IMR-90 (cell line): ENCODE measurements around the gene SNTG2. TPM values are rescaled to one million over a fixed set of nuclear protein-coding genes. Genes with fewer than 3 reads are reported as not detected.

ENCODE experiments used
- ATAC-seq: fragments of 200-7000 bp; cut with Tn5 transposase; 2 replicates; pipeline ENCODE4 v1.9.1; 2020; ENCODE audit warnings: low read depth, mild to moderate bottlenecking, moderate library complexity
- BruUV-seq: library from RNA; stranded (reverse); fragments of 400-500 nt; replicated peaks from 2 replicates; lab custom pipeline; 2021; lab: Mats Ljungman, UMichigan
- CTCF ChIA-PET: fragments of 300-600 bp; formaldehyde crosslinking; extraction: SDS; loops from one replicate; lab custom pipeline; 2021; ENCODE audit warnings: antibody characterized with exemption; lab: Yijun Ruan, JAX
- POLR2A ChIA-PET: fragments of 300-600 bp; sonication (Branson Sonifier 250); formaldehyde crosslinking; loops from one replicate; lab custom pipeline; 2022; ENCODE audit warnings: antibody characterized with exemption; ENCODE audit not compliant: unreplicated experiment; lab: Charles Lee
- DNase-seq: peaks from one replicate; pipeline ENCODE4 v3.0.0; 2013
- H2AFZ ChIP-seq: replicated peaks from 2 replicates; pipeline ENCODE3; 2013; ENCODE audit warnings: low read length, mild to moderate bottlenecking; ENCODE audit not compliant: poor library complexity
- H2AK5ac ChIP-seq: 2 replicates; pipeline ENCODE4 v1.6.1; 2013; ENCODE audit warnings: low read depth, low read length, inconsistent platforms
- H2AK9ac ChIP-seq: replicated peaks from 2 replicates; pipeline ENCODE3; 2013; ENCODE audit warnings: mild to moderate bottlenecking, low read depth, low read length, moderate library complexity; ENCODE audit not compliant: poor library complexity
- H2BK120ac ChIP-seq: 2 replicates; pipeline ENCODE4 v1.6.1; 2013; ENCODE audit warnings: low read depth, low read length, inconsistent platforms
- H2BK15ac ChIP-seq: 3 replicates; pipeline ENCODE4 v1.6.1; 2013; ENCODE audit warnings: low read depth, low read length, inconsistent platforms
- H2BK20ac ChIP-seq: 2 replicates; pipeline ENCODE4 v1.6.1; 2013; ENCODE audit warnings: low read depth, mild to moderate bottlenecking, inconsistent platforms, low read length, moderate library complexity
- H2BK5ac ChIP-seq: 2 replicates; pipeline ENCODE4 v1.6.1; 2013; ENCODE audit warnings: mild to moderate bottlenecking, low read depth, low read length, inconsistent platforms; ENCODE audit not compliant: poor library complexity, severe bottlenecking
- H3K14ac ChIP-seq: replicated peaks from 2 replicates; pipeline ENCODE4 v1.6.1; 2013; ENCODE audit warnings: low read depth, low read length, inconsistent platforms
- H3K18ac ChIP-seq: 2 replicates; pipeline ENCODE4 v1.6.1; 2013; ENCODE audit warnings: low read depth, low read length, control low read depth
- H3K23ac ChIP-seq: 2 replicates; pipeline ENCODE4 v1.6.1; 2013; ENCODE audit warnings: low read depth, low read length, inconsistent platforms
- H3K27ac ChIP-seq: 2 replicates; pipeline ENCODE4 v1.5.1; 2013; ENCODE audit warnings: mild to moderate bottlenecking, control low read depth, low read length; ENCODE audit not compliant: insufficient read depth
- H3K27me3 ChIP-seq: 2 replicates; pipeline ENCODE4 v1.6.1; 2013; ENCODE audit warnings: low read length; ENCODE audit not compliant: control insufficient read depth, insufficient read depth
- H3K36me3 ChIP-seq: 2 replicates; pipeline ENCODE4 v1.6.1; 2013; ENCODE audit warnings: low read length, mixed read lengths; ENCODE audit not compliant: control insufficient read depth, insufficient read depth
- H3K4ac ChIP-seq: 2 replicates; pipeline ENCODE4 v1.6.1; 2013; ENCODE audit warnings: low read depth, low read length, inconsistent platforms
- H3K4me1 ChIP-seq: 2 replicates; pipeline ENCODE4 v1.6.1; 2013; ENCODE audit warnings: low read length, mixed read lengths; ENCODE audit not compliant: control insufficient read depth, insufficient read depth
- H3K4me2 ChIP-seq: 2 replicates; pipeline ENCODE4 v1.6.1; 2013; ENCODE audit warnings: low read depth, mild to moderate bottlenecking, control low read depth, low read length, moderate library complexity
- H3K4me3 ChIP-seq: 2 replicates; pipeline ENCODE4 v1.5.1; 2013; ENCODE audit warnings: low read depth, mild to moderate bottlenecking, control low read depth, low read length, moderate library complexity; ENCODE audit not compliant: insufficient read depth
- H3K56ac ChIP-seq: 2 replicates; pipeline ENCODE4 v1.6.1; 2013; ENCODE audit warnings: low read length, inconsistent platforms; ENCODE audit not compliant: insufficient read depth; ENCODE audit errors: extremely low read depth
- H3K79me1 ChIP-seq, 2 experiments: 2 replicates each; pipeline ENCODE4 v1.6.1; 2013; ENCODE audit warnings: low read length in 2 of 2, inconsistent platforms in 1 of 2, low read depth in 1 of 2
- H3K9ac ChIP-seq: 2 replicates; pipeline ENCODE4 v1.6.1; 2013; ENCODE audit warnings: low read depth, low read length, control low read depth
- H3K9me1 ChIP-seq: 2 replicates; pipeline ENCODE4 v1.6.1; 2013; ENCODE audit warnings: low read length, inconsistent platforms; ENCODE audit not compliant: insufficient read depth
- H3K9me3 ChIP-seq: 2 replicates; pipeline ENCODE4 v1.6.1; 2013; ENCODE audit warnings: low read length; ENCODE audit not compliant: control insufficient read depth, insufficient read depth
- H4K20me1 ChIP-seq: 2 replicates; pipeline ENCODE4 v1.6.1; 2013; ENCODE audit warnings: low read length, inconsistent platforms; ENCODE audit not compliant: insufficient read depth
- H4K5ac ChIP-seq: 2 replicates; pipeline ENCODE4 v1.6.1; 2013; ENCODE audit warnings: mild to moderate bottlenecking, low read depth, low read length, control low read depth
- H4K8ac ChIP-seq, 2 experiments: 2 replicates each; pipeline ENCODE4 v1.6.1; 2013; ENCODE audit warnings: low read depth in 2 of 2, low read length in 2 of 2, control low read depth in 1 of 2, inconsistent platforms in 1 of 2
- H4K91ac ChIP-seq: 2 replicates; pipeline ENCODE4 v1.6.1; 2013; ENCODE audit warnings: low read depth, low read length, inconsistent platforms; ENCODE audit not compliant: insufficient read depth
- CEBPB ChIP-seq: IDR thresholded peaks from 2 replicates; pipeline ENCODE4 v1.6.1; 2012; ENCODE audit warnings: low read depth, low read length, improper control_type of control experiment
- CHD1 ChIP-seq: IDR thresholded peaks from 2 replicates; pipeline ENCODE4 v1.6.1; 2012; ENCODE audit warnings: low read depth, low read length, improper control_type of control experiment
- FOS ChIP-seq: fragments of 150-350 bp; IDR thresholded peaks from 2 replicates; pipeline ENCODE4 v1.6.1; 2016; ENCODE audit warnings: low read depth, low read length
- MAZ ChIP-seq: IDR thresholded peaks from 2 replicates; pipeline ENCODE4 v1.6.1; 2012; ENCODE audit warnings: low read depth, mild to moderate bottlenecking, low read length, improper control_type of control experiment, moderate library complexity, borderline replicate concordance
- NFE2L2 ChIP-seq: fragments of 150-350 bp; IDR thresholded peaks from 2 replicates; pipeline ENCODE4 v1.6.1; 2016; ENCODE audit warnings: low read depth, mild to moderate bottlenecking, low read length
- POLR2A ChIP-seq: IDR thresholded peaks from 2 replicates; pipeline ENCODE4 v1.6.1; 2012; ENCODE audit warnings: mild to moderate bottlenecking, low read depth, low read length
- RAD21 ChIP-seq: IDR thresholded peaks from 2 replicates; pipeline ENCODE4 v1.6.1; 2012; ENCODE audit warnings: low read length, improper control_type of control experiment
- RFX5 ChIP-seq: IDR thresholded peaks from 2 replicates; pipeline ENCODE4 v1.8.0; 2012; ENCODE audit warnings: low read depth, mild to moderate bottlenecking, low read length, moderate library complexity
- WGBS, 2 experiments: methylation state at CpG; one replicate each; pipeline versions ENCODE4 v1.1.5 to v1.1.7; 2013; ENCODE audit warnings: missing lambda C conversion rate in 2 of 2; ENCODE audit not compliant: insufficient read length in 1 of 2; ENCODE audit errors: extremely low coverage in 2 of 2; 5-methylcytosine and 5-hydroxymethylcytosine counted together
- dilution Hi-C: fragments of 300-500 bp; cut with HindIII; formaldehyde crosslinking; loops from one replicate; pipeline ENCODE4 v1.14.3; 2018; ENCODE audit warnings: low sequenced_read_pairs; ENCODE audit not compliant: unreplicated experiment
- in situ Hi-C: fragments of 300-500 bp; cut with MboI; formaldehyde crosslinking; loops from 3 replicates; pipeline ENCODE4 v1.14.3; 2019; ENCODE audit warnings: low sequenced_read_pairs, inconsistent platforms, mixed read lengths
- intact Hi-C: fragments of 100-400 bp; cut with micrococcal nuclease; formaldehyde crosslinking; loops from 2 replicates; pipeline ENCODE4 v1.10.0; 2022
- polyA plus RNA-seq, 3 experiments: library from polyadenylated mRNA; depleted of rRNA; stranded (reverse); fragments of >200 nt; gene quantifications; 2 replicates each; pipeline ENCODE4 v1.2.3, GENCODE V29; 2012; ENCODE audit warnings: low replicate concordance in 1 of 3
- total RNA-seq: library from RNA; depleted of rRNA; stranded (reverse); fragments of >200 nt; gene quantifications from 2 replicates; pipeline ENCODE4 v1.2.3, GENCODE V29; 2012
- TF ChIP-seq, protein P1 (sequence below): conservative IDR thresholded peaks from 2 replicates; pipeline ENCODE4 v1.5.1; 2012; ENCODE audit warnings: mild to moderate bottlenecking, low read depth, low read length, improper control_type of control experiment

The SNTG2 gene
- total and polyA plus RNA-seq, 2 of the 4 experiments (the other 2 are of a cell fraction): under 0.01 to 0.17 TPM

DNA sequence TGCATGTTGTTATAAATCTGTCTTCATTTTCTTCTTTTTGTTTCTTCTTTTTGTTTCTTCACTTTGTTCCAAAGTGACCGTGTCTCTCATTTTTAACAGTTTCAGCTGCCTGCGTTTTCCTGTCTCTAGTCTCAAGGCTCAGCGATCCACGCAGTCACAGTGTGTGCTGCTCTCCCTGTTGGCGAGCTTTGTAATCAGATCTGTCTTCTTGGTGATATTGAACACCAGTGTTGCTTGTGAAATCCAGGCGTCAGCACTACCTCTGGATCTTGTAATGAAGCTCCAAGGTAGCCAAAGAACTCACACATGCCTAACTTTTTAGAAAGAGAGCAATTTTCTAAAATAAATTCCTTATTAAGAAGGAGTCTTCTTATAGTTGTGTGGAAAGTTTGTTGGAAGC lies 13.2 kb downstream of the SNTG2 start:
- Histone ChIP-seq H4K8ac (no peak overlapping the region), H3K23ac (no peak overlapping the region), H3K4me3 (no peak overlapping the region), H2BK20ac (no peak overlapping the region), H2AK5ac (no peak overlapping the region), H3K14ac (no peak overlapping the region), H3K18ac (no peak overlapping the region), H3K79me1 (no peaks in the 10 kb centered on the region), H3K27ac (no peak overlapping the region), H4K20me1 (no peaks in the 10 kb centered on the region), H3K4me2 (no peak overlapping the region), H3K9me1 (no peaks in the 10 kb centered on the region), H2BK5ac (no peak overlapping the region), H3K9me3 (no peaks in the 10 kb centered on the region; the same call in 1 of the 2 replicates), H3K4ac (no peak overlapping the region), H2BK15ac (no peak overlapping the region), H3K27me3 (no peaks in the 10 kb centered on the region), H3K9ac (no peak overlapping the region), H3K4me1 (no peaks in the 10 kb centered on the region), H4K5ac (no peak overlapping the region), H2AFZ (no peak overlapping the region), H2AK9ac (no peak overlapping the region), H3K56ac (no peak overlapping the region), H4K91ac (no peak overlapping the region), H3K36me3 (no peaks in the 10 kb centered on the region), H2BK120ac (no peak overlapping the region)
- DNase-seq (no peak), ATAC-seq (no peak)
- POLR2A ChIA-PET: no interaction called here
- in situ Hi-C loops: loop anchor here (10.0 kb wide), 1 partner anchor 581 kb away; no protein-coding TSS in a partner anchor
- TF ChIP-seq RFX5: no peak
- no peak for TF ChIP-seq FOS
- TF ChIP-seq CHD1: no peak
- no peak for TF ChIP-seq CEBPB
- TF ChIP-seq, protein P1, sequence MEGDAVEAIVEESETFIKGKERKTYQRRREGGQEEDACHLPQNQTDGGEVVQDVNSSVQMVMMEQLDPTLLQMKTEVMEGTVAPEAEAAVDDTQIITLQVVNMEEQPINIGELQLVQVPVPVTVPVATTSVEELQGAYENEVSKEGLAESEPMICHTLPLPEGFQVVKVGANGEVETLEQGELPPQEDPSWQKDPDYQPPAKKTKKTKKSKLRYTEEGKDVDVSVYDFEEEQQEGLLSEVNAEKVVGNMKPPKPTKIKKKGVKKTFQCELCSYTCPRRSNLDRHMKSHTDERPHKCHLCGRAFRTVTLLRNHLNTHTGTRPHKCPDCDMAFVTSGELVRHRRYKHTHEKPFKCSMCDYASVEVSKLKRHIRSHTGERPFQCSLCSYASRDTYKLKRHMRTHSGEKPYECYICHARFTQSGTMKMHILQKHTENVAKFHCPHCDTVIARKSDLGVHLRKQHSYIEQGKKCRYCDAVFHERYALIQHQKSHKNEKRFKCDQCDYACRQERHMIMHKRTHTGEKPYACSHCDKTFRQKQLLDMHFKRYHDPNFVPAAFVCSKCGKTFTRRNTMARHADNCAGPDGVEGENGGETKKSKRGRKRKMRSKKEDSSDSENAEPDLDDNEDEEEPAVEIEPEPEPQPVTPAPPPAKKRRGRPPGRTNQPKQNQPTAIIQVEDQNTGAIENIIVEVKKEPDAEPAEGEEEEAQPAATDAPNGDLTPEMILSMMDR: no peak
- no peak for TF ChIP-seq POLR2A
- no peak for TF ChIP-seq RAD21
- TF ChIP-seq NFE2L2: no peak
- no peak for TF ChIP-seq MAZ
- no CpG with 5 or more reads among the region's 6 CpGs for WGBS, 2 experiments
- no TSS peak for BruUV-seq
- intact Hi-C loops: no loop called here
- CTCF ChIA-PET: interaction anchor here (0.6 kb wide), 1 partner anchor 21 kb away, joined by 4 read pairs; no protein-coding TSS in a partner anchor
- dilution Hi-C loops: no loop called here
